Activated CD8-positive, alpha-beta memory T cell treated with anti-CD3 and anti-CD28 coated beads for 4 hours (primary cell): ENCODE results near the gene PIK3C2G.

Experiments
- DNase-seq, 2 donors: peaks; one replicate each; pipeline ENCODE4 v3.0.0-alpha.2; 2020; ENCODE audit warnings: low read depth in 2 of 2

Gene PIK3C2G

GRCh38 chr12:18270958-18271460 lies 9.7 kb downstream of the PIK3C2G start:
- DNase-seq: no peak

DNA sequence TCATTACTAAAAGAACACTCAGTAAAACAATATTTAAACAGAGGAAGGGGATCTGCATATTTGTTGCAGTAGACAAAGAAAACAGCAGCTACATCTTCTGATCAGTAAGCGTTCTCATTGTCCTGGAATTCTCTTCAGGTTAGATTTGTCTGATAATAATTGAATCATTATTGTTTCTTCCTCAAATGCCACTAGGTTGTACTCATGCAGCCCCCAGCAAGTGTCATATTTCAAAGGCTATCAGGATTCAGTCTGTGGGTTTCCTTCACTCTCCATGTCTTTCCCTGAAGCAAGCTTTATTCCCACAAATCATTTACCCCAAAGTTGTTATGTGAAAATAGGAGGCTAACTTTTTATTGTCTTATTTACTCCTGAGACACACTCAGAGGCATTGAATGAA lies 14.7 kb downstream of the PIK3C2G start:
- DNase-seq: no peak

DNA sequence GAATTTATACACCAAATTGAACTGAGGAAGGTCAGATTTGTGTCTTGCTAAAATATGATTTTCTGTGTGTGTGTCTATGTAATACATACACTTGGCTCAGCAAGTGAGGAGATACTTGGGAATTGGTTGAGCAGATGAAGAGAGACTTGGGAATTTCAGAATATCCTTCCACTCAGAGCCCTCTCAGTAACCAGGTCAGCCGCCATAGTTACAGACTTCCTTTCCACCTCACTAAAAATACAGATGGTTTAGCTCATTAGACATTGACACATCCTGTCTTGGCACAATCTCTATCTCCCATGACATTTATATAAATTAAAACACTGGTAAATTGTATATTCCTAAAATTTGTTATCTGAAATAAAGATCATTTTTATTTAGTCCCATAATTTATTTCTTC lies 15.9 kb downstream of the PIK3C2G start:
- DNase-seq: no peak

DNA sequence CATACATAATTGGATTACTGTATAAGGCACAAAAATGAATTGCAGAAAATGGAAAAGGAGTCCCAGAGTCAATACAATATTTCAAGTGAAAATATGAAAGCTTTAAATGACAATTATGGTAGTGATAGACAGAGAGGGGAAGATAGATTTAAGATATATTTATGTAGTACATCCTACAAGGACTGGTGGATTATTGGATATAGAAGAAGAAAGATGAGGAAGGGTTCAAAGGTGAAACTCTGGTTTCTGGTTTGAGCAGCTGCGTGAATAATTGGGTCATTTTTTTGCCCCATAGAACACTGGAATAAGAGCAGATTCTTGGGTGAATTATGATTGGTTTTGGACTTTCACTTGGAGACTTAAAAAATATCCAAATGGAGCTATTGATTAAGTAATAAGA lies 19.4 kb downstream of the PIK3C2G start:
- no peak for DNase-seq

DNA sequence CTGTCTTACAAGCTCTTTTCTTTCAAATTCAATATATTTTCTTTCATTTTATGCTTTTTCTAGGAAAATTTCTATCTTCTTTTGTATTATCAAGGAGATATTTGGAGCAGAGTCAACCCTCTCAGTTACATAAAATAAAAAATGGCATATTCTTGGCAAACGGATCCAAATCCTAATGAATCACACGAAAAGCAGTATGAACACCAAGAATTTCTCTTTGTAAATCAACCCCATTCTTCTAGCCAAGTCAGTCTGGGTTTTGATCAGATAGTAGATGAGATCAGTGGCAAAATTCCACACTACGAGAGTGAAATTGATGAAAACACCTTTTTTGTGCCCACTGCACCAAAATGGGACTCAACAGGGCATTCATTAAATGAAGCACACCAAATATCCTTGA lies 20.6 kb downstream of the PIK3C2G start:
- no peak for DNase-seq

DNA sequence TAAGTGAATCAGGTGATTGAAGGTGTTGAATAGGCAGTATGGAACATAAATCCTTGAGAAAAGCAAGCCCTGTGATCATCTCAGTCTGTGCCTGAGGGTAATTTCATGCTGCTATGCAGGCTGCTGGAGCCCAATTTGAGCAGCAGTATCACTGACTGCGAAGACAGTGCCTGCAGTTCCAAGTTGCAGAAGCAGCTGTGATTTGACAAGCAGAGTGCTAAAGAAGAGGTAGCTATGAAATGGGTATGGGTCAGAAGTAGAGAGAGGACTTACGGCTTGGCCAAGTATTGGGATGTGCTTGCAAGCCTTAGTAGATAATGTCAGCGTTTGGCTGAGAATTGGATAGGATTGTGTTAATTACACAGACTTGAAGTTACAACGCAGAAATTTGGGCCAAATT lies 22.5 kb downstream of the PIK3C2G start:
- DNase-seq: no peak

GRCh38 chr12:18284386-18284785 lies 23.1 kb downstream of the PIK3C2G start:
- DNase-seq: no peak

DNA sequence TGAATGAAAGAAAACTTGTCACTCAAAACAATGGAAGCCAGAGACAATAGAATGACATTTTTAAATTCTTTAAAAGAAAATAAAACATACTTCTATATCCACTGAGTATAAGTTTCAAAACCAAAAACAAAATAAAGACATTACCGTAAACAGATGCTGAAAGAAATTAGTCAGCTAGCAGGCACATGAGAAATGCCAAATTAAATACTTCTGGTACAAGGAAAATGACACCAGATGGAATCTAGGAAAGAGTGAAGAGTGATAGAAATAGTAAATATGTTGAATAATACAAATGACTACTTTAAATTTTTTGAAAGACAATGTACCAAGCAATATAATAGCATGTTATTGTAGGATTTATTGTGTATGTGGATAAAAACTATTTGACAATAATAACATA lies 23.8 kb downstream of the PIK3C2G start:
- DNase-seq: no peak

- no peak for DNase-seq
These were observed 29.1 kb downstream of the PIK3C2G start for GRCh38 chr12:18290386-18290785.

DNA sequence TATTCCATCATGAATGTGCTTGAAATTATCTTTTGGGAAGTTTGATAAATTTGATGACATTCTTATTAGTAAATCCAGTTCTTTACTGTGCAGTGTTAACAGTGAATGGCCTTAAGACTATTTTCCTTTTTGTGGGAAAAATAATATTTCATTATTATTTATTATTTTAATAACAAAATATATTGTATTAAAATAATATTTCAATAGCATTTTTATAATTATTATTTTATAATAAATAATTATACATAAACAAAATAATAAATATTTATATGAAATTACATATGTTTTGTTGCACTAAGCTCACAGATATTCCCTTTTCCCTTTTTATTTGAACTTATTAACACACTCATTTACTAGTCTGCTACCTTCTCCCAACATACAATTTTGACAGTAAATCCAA lies 33.6 kb downstream of the PIK3C2G start:
- DNase-seq: no peak

DNA sequence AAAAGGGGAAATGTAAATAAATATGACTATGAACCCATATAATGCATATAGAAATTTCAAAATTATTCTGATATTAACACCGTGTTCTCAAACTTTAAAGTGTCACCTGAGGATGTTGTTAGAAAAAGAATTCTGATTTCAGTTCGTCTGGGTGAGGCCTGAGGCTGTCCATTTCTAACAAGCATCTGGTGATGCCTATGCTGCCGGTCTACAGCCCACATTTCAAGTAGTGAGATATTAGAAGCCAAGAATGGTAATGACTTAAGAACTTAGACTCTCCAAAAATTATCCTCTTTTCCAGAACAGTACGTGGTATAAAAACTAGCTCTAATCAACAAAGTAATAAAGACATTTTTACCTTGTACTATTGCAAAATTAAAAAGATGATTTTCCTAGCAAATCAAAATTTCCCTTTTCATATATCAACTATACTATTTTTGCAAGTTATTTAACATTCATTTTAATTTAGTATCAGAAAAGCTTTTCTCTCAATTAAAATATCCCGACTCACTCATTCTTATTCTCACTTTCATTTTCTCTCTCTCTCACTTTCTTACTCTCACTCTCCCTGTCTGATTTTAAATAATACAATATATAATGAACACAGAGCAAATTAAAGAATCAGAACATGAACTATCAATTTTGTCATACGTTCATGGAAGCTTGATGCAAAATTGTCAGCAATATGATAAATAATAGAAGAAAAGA lies 35.0 kb downstream of the PIK3C2G start:
- no peak for DNase-seq

GRCh38 chr12:18296909-18297280 lies 35.6 kb downstream of the PIK3C2G start:
- no peak for DNase-seq

- no peak for DNase-seq
These were observed 36.6 kb downstream of the PIK3C2G start for GRCh38 chr12:18297902-18298301.

DNA sequence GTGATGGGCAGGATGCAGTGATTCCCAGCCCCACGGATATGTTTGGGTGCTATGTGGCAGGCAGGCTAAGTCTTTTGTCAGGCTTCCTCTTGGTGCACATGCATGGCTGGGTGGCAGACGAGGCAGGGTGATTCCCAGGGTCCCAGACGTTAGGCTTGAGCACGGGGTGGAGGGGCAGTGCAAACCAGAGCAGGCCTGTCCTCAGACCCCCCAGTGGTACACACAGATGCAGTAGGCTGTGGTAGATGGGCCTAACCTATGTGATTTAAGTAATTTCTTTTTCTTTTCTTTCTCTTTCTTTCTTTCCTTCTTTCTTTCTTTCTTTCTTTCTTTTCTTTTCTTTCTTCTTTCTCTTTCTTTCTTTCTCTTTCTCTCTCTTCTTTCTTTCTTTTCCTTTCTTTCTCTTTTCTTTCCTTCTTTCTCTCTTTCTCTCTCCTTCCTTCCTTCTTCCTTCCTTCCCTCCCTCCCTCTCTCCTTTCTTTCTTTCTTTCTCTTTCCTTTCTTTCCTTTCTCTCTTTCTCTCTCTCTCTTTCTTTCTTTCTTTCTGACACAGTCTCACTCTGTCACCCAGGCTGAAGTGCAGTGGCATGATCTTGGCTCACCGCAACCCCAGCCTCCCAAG lies 41.6 kb downstream of the PIK3C2G start:
- DNase-seq: no peak

- DNase-seq: no peak
These were observed 43.3 kb downstream of the PIK3C2G start for GRCh38 chr12:18304609-18305008.

DNA sequence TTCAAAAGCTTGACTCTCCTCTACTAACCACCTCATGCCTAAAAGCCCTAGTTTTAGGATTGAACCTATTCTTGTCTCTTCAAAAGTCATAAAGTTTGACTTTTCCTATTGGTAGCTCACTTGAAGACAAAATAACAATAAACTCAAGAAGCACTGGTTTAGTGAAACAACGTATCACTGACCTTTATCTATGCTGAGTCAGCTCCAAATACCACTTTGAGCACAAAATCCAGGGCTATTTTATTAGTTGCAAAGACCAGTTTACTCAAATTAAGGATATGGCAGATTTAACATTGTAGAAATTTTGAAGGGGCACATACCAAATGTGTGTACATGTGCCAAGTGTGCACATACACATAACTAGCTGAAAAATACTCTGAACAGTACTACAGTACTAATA lies 45.0 kb downstream of the PIK3C2G start:
- DNase-seq: no peak

GRCh38 chr12:18313306-18313705 lies 52.0 kb downstream of the PIK3C2G start:
- DNase-seq: no peak

- DNase-seq: no peak
These were observed 58.8 kb downstream of the PIK3C2G start for GRCh38 chr12:18320036-18320617.

DNA sequence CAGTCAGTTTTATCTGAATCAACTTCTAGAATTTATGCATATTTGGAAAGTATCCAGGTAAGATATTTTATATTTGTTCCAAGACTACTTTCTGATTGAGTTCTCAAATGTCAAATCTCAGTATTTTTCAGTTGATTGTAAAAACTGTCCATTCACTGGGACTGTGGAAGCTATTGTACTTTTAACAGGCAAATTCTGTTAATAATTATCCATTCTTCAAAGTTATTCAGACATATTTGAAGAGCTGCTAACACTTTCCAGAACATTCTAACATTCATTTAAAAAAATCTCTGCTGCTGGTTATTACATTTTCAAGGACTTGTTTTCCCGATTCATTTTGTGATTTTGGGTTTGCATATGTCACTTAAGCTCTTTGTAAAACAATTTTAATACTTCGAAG lies 59.7 kb downstream of the PIK3C2G start:
- no peak for DNase-seq

- DNase-seq: no peak
These were observed 61.8 kb downstream of the PIK3C2G start for GRCh38 chr12:18323159-18323558.

DNA sequence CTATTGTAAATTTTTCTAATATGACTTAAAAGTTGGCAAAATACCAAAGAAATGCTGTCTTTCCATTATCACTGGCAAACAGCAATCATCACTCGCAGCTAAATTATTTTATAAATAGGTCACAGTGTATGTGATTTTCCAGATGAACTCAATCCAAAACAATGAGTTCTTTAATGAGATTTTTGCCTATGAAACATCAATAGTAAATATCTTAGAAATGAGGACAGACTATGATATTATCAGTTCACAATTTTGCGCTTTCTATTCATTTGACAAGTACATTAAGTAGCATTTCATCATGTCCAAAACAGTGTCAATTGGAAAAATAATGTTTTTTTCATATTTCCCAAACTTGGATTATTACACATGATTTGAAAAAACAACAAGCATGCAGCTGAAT lies 65.7 kb downstream of the PIK3C2G start:
- DNase-seq: no peak

GRCh38 chr12:18332173-18332572 lies 70.9 kb downstream of the PIK3C2G start:
- DNase-seq: no peak

DNA sequence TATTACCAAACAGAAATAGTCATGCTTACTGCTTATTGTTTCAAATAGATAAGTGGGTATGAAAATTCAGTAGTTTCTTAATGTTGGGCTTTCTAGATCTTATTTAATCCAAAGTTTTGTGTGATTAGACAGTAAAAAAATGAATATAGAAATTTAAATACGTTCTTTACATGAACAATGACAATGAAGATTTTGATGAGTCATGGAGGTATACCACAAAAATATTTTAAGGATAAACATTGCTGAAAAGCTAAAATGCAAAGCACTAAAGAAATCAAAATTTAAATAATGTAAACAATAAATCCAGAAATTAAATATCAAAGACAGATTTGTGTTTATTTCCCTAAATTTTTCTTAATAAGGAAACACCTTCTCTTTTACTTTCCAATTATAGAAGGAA lies 78.3 kb downstream of the PIK3C2G start:
- DNase-seq: no peak
